Ovary (tissue), 3 donors: ENCODE measurements around the gene SETD2.
A peak's percentile ranks its signal among the peaks of the same experiment; 100 is the strongest.

Experiments
- EP300 ChIP-seq: sonication (generic); formaldehyde crosslinking; IDR thresholded peaks from one replicate; pipeline ENCODE4 v1.6.1; 2017; ENCODE audit warnings: antibody characterized with exemption
- POLR2A ChIP-seq: fragments of 450-650 bp; IDR thresholded peaks from one replicate; pipeline ENCODE4 v1.6.1; 2017; ENCODE audit warnings: antibody characterized with exemption, mild to moderate bottlenecking, moderate library complexity
- TF ChIP-seq, protein P1 (sequence below), 3 donors: fragments of 450-650 bp in 2 of 3; fragments of 200-600 bp in 1 of 3; IDR thresholded peaks; one replicate each; pipeline versions ENCODE4 v1.5.1 to v1.8.0; 2016 to 2022; ENCODE audit warnings: antibody characterized with exemption in 3 of 3, mild to moderate bottlenecking in 1 of 3
- donor health status: DM: no; HTN: no; CAD: no.

DNA sequence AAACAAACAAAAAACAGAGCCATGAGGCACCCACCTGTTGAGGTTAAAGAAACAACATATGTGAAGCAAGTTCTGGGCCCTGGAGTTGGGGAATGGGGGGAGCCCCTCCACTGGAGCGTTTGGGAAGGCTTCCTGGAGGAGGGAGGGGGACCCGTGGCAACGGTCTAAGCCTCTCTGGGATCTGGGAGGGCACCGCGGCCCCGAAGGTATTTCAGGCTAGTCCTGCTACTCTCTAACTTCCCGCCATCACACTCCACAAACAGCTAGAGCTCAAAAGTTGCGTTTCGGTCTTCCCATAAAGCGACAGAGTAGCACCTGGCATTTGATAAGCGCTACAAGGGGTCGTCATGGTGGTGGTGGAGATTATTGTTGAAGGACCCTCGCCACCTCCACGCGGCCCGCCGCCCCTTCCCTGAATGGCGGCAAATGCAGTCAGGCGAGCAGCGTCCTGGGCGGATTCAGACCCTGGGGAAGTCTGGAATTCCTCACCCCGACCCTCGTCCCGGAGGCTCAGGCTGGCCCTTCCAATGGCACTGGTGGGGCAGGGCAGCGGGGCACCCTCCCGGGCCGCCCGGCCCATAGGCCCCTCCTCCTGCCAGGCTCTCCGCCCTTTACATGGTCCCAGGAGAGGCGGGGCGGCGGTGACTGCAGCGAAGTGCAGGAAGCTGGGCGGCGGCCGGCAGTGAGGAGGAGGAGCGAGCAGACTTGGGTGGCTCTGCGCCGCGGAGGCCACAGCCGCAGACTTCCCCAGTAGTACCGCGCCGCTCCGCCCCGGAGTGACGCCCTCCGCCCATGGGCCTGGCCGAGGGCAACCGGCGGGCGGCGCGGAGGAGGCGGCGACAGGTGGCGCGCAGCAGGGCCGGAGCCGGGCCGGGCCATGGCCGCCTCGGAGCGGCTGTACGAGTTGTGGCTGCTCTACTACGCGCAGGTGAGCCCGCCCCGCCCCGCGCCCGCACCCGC lies 184.6 kb downstream of the SETD2 start, which contains the start of gene NBEAL2:
- TF ChIP-seq POLR2A (peak; percentile 8), EP300 (no peak)
- TF ChIP-seq, protein P1, sequence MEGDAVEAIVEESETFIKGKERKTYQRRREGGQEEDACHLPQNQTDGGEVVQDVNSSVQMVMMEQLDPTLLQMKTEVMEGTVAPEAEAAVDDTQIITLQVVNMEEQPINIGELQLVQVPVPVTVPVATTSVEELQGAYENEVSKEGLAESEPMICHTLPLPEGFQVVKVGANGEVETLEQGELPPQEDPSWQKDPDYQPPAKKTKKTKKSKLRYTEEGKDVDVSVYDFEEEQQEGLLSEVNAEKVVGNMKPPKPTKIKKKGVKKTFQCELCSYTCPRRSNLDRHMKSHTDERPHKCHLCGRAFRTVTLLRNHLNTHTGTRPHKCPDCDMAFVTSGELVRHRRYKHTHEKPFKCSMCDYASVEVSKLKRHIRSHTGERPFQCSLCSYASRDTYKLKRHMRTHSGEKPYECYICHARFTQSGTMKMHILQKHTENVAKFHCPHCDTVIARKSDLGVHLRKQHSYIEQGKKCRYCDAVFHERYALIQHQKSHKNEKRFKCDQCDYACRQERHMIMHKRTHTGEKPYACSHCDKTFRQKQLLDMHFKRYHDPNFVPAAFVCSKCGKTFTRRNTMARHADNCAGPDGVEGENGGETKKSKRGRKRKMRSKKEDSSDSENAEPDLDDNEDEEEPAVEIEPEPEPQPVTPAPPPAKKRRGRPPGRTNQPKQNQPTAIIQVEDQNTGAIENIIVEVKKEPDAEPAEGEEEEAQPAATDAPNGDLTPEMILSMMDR (IDR thresholded peaks at IDR 0.05) = no peak
